BJ (cell line): ENCODE measurements around the gene UROC1. TPM values are rescaled to one million over a fixed set of nuclear protein-coding genes. Genes with fewer than 3 reads are reported as not detected.

Experiments used
- CTCF ChIA-PET: fragments of 350-600 bp; formaldehyde crosslinking; extraction: SDS; loops from one replicate; lab custom pipeline; 2021; ENCODE audit warnings: antibody characterized with exemption, inconsistent platforms; lab: Yijun Ruan, JAX
- POLR2A ChIA-PET: fragments of 300-600 bp; sonication (Branson Sonifier 250); formaldehyde crosslinking; extraction: SDS; loops from one replicate; lab custom pipeline; 2021; ENCODE audit warnings: antibody characterized with exemption; lab: Charles Lee
- DNase-seq: peaks from one replicate; pipeline ENCODE4 v3.0.0-alpha.2; 2011; ENCODE audit warnings: low read depth
- H3K27me3 ChIP-seq: 2 replicates; pipeline ENCODE4 v1.6.0; 2011; ENCODE audit warnings: low read length; ENCODE audit not compliant: control insufficient read depth, insufficient read depth
- H3K36me3 ChIP-seq: 2 replicates; pipeline ENCODE4 v1.5.1; 2011; ENCODE audit warnings: low read length; ENCODE audit not compliant: control insufficient read depth, insufficient read depth
- H3K4me3 ChIP-seq: 2 replicates; pipeline ENCODE4 v1.5.1; 2011; ENCODE audit warnings: low read depth, mild to moderate bottlenecking, control low read depth, low read length
- CTCF ChIP-seq: IDR thresholded peaks from 2 replicates; pipeline ENCODE4 v1.5.1; 2011; ENCODE audit warnings: low read depth, mild to moderate bottlenecking, control low read depth, inconsistent platforms, low read length, moderate library complexity; ENCODE audit not compliant: insufficient read depth
- polyA plus RNA-seq: library from polyadenylated mRNA; depleted of rRNA; stranded (reverse); fragments of >200 nt; gene quantifications from 2 replicates; pipeline ENCODE4 v1.2.3, GENCODE V29; 2011

Gene UROC1
- polyA plus RNA-seq, 1 experiment: not detected

DNA sequence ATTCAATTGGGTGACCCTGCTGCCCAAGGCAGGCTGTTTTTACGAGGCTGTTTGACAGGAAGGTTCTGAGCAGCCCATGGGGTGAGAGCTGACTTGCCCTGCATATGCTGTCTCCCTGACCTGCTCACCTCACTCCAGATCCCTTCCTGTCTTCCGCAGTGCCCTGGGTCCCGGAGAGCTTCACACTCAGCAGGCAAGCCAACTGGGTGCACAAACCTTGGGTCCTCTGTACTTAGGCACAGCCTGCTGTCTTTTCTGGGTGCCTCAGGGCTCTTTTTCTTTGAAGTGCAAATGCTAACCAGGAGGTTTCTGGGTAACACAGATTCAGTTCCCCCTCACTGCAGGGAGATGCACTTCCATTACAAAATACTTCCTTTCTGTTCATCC lies 74.7 kb downstream of the UROC1 start:
- ChIA-PET POLR2A (no interaction called here), CTCF (interaction anchor here (1.1 kb wide), 1 partner anchor 1755 kb away, joined by 3 read pairs; no protein-coding TSS in a partner anchor)
- Histone ChIP-seq H3K36me3 (peaks cover 6% of the 10 kb centered on the region), H3K27me3 (no peaks in the 10 kb centered on the region), H3K4me3 (no peak overlapping the region)
- no peak for DNase-seq
- no peak for TF ChIP-seq CTCF

- no peak for DNase-seq
- no peak for TF ChIP-seq CTCF
- peaks cover 6% of the 10 kb centered on the region for H3K36me3 ChIP-seq
- H3K27me3 ChIP-seq: no peaks in the 10 kb centered on the region
- H3K4me3 ChIP-seq: no peak overlapping the region
- CTCF ChIA-PET: interaction anchor here (1.1 kb wide), 1 partner anchor 1755 kb away, joined by 3 read pairs; no protein-coding TSS in a partner anchor
- POLR2A ChIA-PET: no interaction called here
Measured at GRCh38 chr3:126442094-126442855, 75.3 kb downstream of the UROC1 start.

DNA sequence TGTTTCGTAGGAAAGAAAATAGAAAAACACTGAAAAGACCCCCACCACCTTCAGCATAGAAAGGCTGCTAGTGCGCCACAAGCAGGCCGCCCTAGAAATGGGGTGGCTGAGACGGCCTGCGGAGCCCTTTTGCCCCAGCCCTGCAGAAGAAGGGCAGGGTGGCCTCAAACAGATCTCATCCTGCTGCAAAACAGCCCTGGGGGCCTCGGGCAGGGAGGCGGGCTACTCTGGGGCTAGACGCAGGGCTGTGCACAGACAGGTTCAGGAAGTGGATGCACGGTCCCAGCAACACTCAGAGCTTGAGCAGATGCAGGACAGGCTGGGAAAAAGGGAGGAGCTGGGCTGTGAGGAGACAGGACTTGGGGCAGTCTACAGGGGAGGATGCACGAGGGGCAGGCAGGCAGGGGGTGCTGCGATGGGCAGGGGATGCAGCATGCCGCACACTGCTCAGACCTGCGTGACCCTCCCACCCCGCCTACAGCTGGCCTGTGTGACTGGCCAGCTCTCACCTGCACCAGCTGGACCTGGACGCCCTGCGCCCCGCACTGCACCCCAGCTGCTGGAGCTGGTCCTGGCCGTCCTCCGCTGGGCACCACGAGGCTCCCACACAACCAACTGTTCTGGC lies 76.2 kb downstream of the UROC1 start:
- no peak overlapping the region for H3K4me3 ChIP-seq
- no peak for TF ChIP-seq CTCF
- peaks cover 8% of the 10 kb centered on the region for H3K36me3 ChIP-seq
- no peak for DNase-seq
- POLR2A ChIA-PET: no interaction called here
- H3K27me3 ChIP-seq: no peaks in the 10 kb centered on the region
- CTCF ChIA-PET: no interaction called here

- ChIA-PET CTCF (no interaction called here), POLR2A (no interaction called here)
- DNase-seq: no peak
- no peak for TF ChIP-seq CTCF
- H3K36me3 ChIP-seq: peaks cover 11% of the 10 kb centered on the region
- H3K27me3 ChIP-seq: no peaks in the 10 kb centered on the region
- no peak overlapping the region for H3K4me3 ChIP-seq
Measured at GRCh38 chr3:126440709-126440995, 76.9 kb downstream of the UROC1 start.

DNA sequence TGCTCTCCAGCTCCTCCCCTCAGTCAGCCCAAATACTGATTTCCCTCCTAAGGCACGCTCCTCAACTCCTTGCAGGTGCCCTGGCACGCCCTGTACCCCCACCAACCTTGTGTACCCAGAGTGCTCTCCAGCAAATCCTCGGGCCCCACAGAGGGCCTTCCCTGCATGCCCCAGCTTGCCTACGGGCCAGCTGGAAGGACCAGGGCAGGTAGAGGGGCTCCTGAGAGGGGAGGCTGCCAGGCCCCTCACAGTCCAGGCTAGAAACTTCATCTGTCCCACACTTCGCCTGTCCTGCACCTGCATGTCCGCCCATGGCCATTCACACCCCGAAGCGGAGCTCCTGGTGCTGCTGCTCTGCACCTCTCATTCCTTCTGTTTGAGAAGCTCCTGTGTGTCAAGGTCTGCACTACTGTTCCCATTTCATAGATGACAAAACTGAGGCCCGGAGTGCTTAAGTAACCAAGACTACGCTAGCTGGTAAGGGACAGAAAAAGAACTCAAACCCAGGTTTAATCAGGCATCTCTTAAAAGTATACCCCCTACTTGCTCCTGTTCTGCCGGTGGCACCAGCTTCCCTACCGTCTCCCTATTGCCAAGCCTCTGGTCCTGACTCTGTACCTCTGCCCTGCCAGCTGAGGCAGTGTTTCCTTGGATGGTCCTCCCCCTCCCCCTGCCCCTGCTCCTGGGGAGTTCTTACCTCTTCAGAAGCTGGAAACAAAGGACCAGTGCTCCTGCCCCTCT lies 77.4 kb downstream of the UROC1 start:
- TF ChIP-seq CTCF: no peak
- ChIA-PET POLR2A (no interaction called here), CTCF (interaction anchor here (0.8 kb wide), 1 partner anchor 194 kb away, joined by 3 read pairs; no protein-coding TSS in a partner anchor)
- no peak overlapping the region for H3K4me3 ChIP-seq
- no peak for DNase-seq
- H3K36me3 ChIP-seq: peaks cover 11% of the 10 kb centered on the region
- no peaks in the 10 kb centered on the region for H3K27me3 ChIP-seq
